HCT116 (cell line): ENCODE results near the gene RASL10A. TPM values are rescaled to one million over a fixed set of nuclear protein-coding genes. Genes with fewer than 3 reads are reported as not detected.

Experiments
- ATAC-seq: fragments of 200-7000 bp; cut with Tn5 transposase; 2 replicates; pipeline ENCODE4 v1.9.1; 2020; ENCODE audit warnings: mild to moderate bottlenecking, moderate library complexity
- BruUV-seq: library from RNA; stranded (reverse); fragments of 400-500 nt; replicated peaks from 2 replicates; lab custom pipeline; 2021; lab: Mats Ljungman, UMichigan
- CTCF ChIA-PET: fragments of 300-600 bp; sonication (Branson Sonifier 250); formaldehyde crosslinking; loops from one replicate; lab custom pipeline; 2021; ENCODE audit warnings: antibody characterized with exemption; lab: Charles Lee
- POLR2A ChIA-PET: fragments of 300-600, 350-600 bp; sonication (Branson Sonifier 250); formaldehyde crosslinking; loops from one replicate; lab custom pipeline; 2021; ENCODE audit warnings: antibody characterized with exemption; lab: Charles Lee
- RAD21 ChIA-PET, 2 experiments: fragments of 300-600 bp; sonication (Branson Sonifier 250); formaldehyde crosslinking; loops; one replicate each; lab custom pipeline; 2023; ENCODE audit warnings: low total read pairs in 2 of 2; ENCODE audit not compliant: uncharacterized antibody in 2 of 2, unreplicated experiment in 2 of 2, low non-redundant PET in 1 of 2; lab: Charles Lee
- DNase-seq: peaks from one replicate; pipeline ENCODE4 v3.0.0-alpha.2; 2010; ENCODE audit warnings: low read depth, low spot score
- H2AFZ ChIP-seq: fragments of 200-600 bp; shearing (Covaris generic), sonication (generic); 2 replicates; pipeline ENCODE4 v1.6.1; 2017; ENCODE audit warnings: low read depth, mixed run types, mixed read lengths, antibody characterized with exemption, low read length; ENCODE audit not compliant: poor library complexity, severe bottlenecking
- H3K27ac ChIP-seq: 2 replicates; pipeline ENCODE4 v1.5.1; 2012; ENCODE audit warnings: low read depth, low read length
- H3K27me3 ChIP-seq: fragments of 200-600 bp; sonication (generic); 2 replicates; pipeline ENCODE4 v1.6.1; 2016; ENCODE audit warnings: mixed run types, low read length, mixed read lengths; ENCODE audit not compliant: insufficient read depth
- H3K36me3 ChIP-seq, 2 experiments: fragments of 200-500 bp in 1 of 2; fragments of 200-600 bp in 1 of 2; sonication (Bioruptor generic) in 1 of 2; sonication (generic) in 1 of 2; 2 replicates each; pipeline versions ENCODE4 v1.5.1 to v1.6.1; 2014 to 2016; ENCODE audit warnings: low read length in 2 of 2, inconsistent platforms in 1 of 2, mixed read lengths in 1 of 2, mixed run types in 1 of 2; ENCODE audit not compliant: insufficient read depth in 2 of 2, control insufficient read depth in 1 of 2
- H3K4me1 ChIP-seq, 2 experiments: fragments of 200-600 bp in 1 of 2; sonication (generic) in 1 of 2; 2 replicates each; pipeline versions ENCODE4 v1.5.1 to v1.6.1; 2012 to 2017; ENCODE audit warnings: low read length in 2 of 2, inconsistent platforms in 1 of 2, mild to moderate bottlenecking in 1 of 2, mixed read lengths in 1 of 2, mixed run types in 1 of 2, moderate library complexity in 1 of 2; ENCODE audit not compliant: insufficient read depth in 2 of 2, control insufficient read depth in 1 of 2
- H3K4me2 ChIP-seq: fragments of 200-600 bp; sonication (generic); 2 replicates; pipeline ENCODE4 v1.6.1; 2017; ENCODE audit warnings: mixed run types, low read length, mixed read lengths
- H3K4me3 ChIP-seq, 2 experiments: fragments of 200-600 bp in 1 of 2; sonication (generic) in 1 of 2; replicated peaks in 1 of 2; 2 replicates each; pipeline ENCODE4 v1.5.1; 2011 to 2016; ENCODE audit warnings: low read length in 2 of 2, control low read depth in 1 of 2, low read depth in 1 of 2, mild to moderate bottlenecking in 1 of 2, mixed read lengths in 1 of 2, mixed run types in 1 of 2
- H3K79me2 ChIP-seq: fragments of 200-600 bp; sonication (generic); 2 replicates; pipeline ENCODE4 v1.6.1; 2017; ENCODE audit warnings: mild to moderate bottlenecking, mixed run types, low read length, moderate library complexity, mixed read lengths; ENCODE audit not compliant: insufficient read depth
- H3K9ac ChIP-seq: fragments of 200-600 bp; sonication (generic); 2 replicates; pipeline ENCODE4 v1.6.1; 2016; ENCODE audit warnings: low read length, mixed read lengths
- H3K9me2 ChIP-seq: fragments of 200-600 bp; sonication (generic), shearing (Covaris generic); 2 replicates; pipeline ENCODE4 v1.6.1; 2017; ENCODE audit warnings: mixed run types, mild to moderate bottlenecking, moderate library complexity; ENCODE audit not compliant: insufficient read depth
- H3K9me3 ChIP-seq, 2 experiments: fragments of 200-500 bp in 1 of 2; fragments of 200-600 bp in 1 of 2; sonication (Bioruptor generic) in 1 of 2; sonication (generic) in 1 of 2; 2 replicates each; pipeline ENCODE4 v1.6.1; 2014 to 2017; ENCODE audit warnings: low read length in 2 of 2, mixed read lengths in 2 of 2, inconsistent platforms in 1 of 2, low read depth in 1 of 2, mild to moderate bottlenecking in 1 of 2, mixed run types in 1 of 2, moderate library complexity in 1 of 2; ENCODE audit not compliant: control insufficient read depth in 1 of 2, insufficient read depth in 1 of 2
- H4K20me1 ChIP-seq: fragments of 200-600 bp; sonication (generic), shearing (Covaris generic); 2 replicates; pipeline ENCODE4 v1.6.1; 2017; ENCODE audit warnings: mixed run types, mild to moderate bottlenecking, moderate library complexity; ENCODE audit not compliant: insufficient read depth
- CBX3 ChIP-seq: IDR thresholded peaks from 2 replicates; pipeline ENCODE4 v1.6.1; 2012; ENCODE audit warnings: low read depth
- CEBPB ChIP-seq: IDR thresholded peaks from 2 replicates; pipeline ENCODE4 v1.6.1; 2012; ENCODE audit warnings: low read depth
- EZH2phosphoT487 ChIP-seq: fragments of 200-600 bp; IDR thresholded peaks from 2 replicates; pipeline ENCODE4 v1.6.1; 2018; ENCODE audit warnings: antibody characterized with exemption, borderline replicate concordance
- FOSL1 ChIP-seq: IDR thresholded peaks from 2 replicates; pipeline ENCODE4 v1.6.1; 2012; ENCODE audit warnings: low read depth
- JUND ChIP-seq: IDR thresholded peaks from 2 replicates; pipeline ENCODE4 v1.6.1; 2012
- POLR2A ChIP-seq: IDR thresholded peaks from 2 replicates; pipeline ENCODE4 v1.7.0; 2011; ENCODE audit warnings: borderline replicate concordance; ENCODE audit not compliant: insufficient read depth, insufficient read length; ENCODE audit errors: extremely low read depth
- REST ChIP-seq: IDR thresholded peaks from 2 replicates; pipeline ENCODE4 v1.6.1; 2012; ENCODE audit warnings: low read depth
- SP1 ChIP-seq: IDR thresholded peaks from 2 replicates; pipeline ENCODE4 v1.6.1; 2012; ENCODE audit warnings: low read depth
- TCF7L2 ChIP-seq: IDR thresholded peaks from 2 replicates; pipeline ENCODE4 v1.7.0; 2011; ENCODE audit warnings: borderline replicate concordance, inconsistent platforms; ENCODE audit not compliant: insufficient read depth, insufficient read length; ENCODE audit errors: extremely low read depth
- ZBTB33 ChIP-seq: IDR thresholded peaks from 2 replicates; pipeline ENCODE4 v1.6.1; 2011; ENCODE audit warnings: mild to moderate bottlenecking, low read length, moderate library complexity; ENCODE audit not compliant: insufficient replicate concordance; ENCODE audit errors: extremely low read depth
- intact Hi-C: fragments of 100-400 bp; cut with micrococcal nuclease; formaldehyde crosslinking; loops from 2 replicates; pipeline ENCODE4 v1.10.0; 2022
- total RNA-seq: library from RNA; stranded (reverse); gene quantifications from one replicate; pipeline ENCODE4 v1.2.1, GENCODE V29; 2021; ENCODE audit not compliant: unreplicated experiment
- TF ChIP-seq, protein P1 (sequence below): IDR thresholded peaks from 2 replicates; pipeline ENCODE4 v1.6.1; 2012

Gene RASL10A
- total RNA-seq, 1 experiment from 2014 or later = 0.96 TPM

DNA sequence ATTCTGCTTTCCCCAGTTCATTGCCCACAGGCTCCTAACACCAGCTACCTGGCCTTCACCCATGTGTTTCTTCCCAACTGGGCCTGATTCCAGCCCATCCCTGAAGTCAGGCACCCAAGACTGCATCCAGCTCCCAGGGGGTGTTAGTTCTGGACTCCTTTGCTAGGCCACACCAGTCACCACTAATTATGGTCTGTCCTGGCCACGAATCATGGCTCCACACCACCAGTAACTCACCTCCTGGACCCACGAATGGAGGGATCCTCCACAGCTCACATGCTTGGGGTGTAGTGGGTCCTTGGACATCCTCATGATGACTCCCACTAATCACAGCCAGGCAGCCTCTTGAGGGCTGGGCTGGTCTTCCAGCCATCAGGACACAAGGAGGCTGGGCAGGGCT is 3.6 kb upstream of the RASL10A start:
- no peak overlapping the region for H3K9ac ChIP-seq
- H3K4me1 ChIP-seq = peaks cover 0 to 9% of the 10 kb centered on the region in 2 experiments; a peak in 3 of 4 replicates
- no peaks in the 10 kb centered on the region for H3K27me3 ChIP-seq
- no peak for TF ChIP-seq ZBTB33
- TF ChIP-seq TCF7L2 = no peak
- TF ChIP-seq, protein P1, sequence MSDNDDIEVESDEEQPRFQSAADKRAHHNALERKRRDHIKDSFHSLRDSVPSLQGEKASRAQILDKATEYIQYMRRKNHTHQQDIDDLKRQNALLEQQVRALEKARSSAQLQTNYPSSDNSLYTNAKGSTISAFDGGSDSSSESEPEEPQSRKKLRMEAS = no peak
- no peak for TF ChIP-seq SP1
- no peak for TF ChIP-seq JUND
- no peak for TF ChIP-seq EZH2phosphoT487
- TF ChIP-seq CBX3 = no peak
- TF ChIP-seq REST = no peak
- TF ChIP-seq POLR2A = no peak
- TF ChIP-seq FOSL1 = no peak
- TF ChIP-seq CEBPB = no peak
- no peak overlapping the region for H3K27ac ChIP-seq
- H3K4me3 ChIP-seq = no peak overlapping the region
- H3K9me2 ChIP-seq = no peaks in the 10 kb centered on the region
- no peaks in the 10 kb centered on the region for H3K79me2 ChIP-seq
- no peaks in the 10 kb centered on the region for H3K9me3 ChIP-seq
- DNase-seq (no peak), ATAC-seq (no peak)
- ChIA-PET POLR2A (no interaction called here), CTCF (no interaction called here), RAD21 (no interaction called here)
- BruUV-seq = no TSS peak
- no peaks in the 10 kb centered on the region for H3K36me3 ChIP-seq
- H2AFZ ChIP-seq = no peak overlapping the region
- H4K20me1 ChIP-seq = no peaks in the 10 kb centered on the region
- intact Hi-C loops = no loop called here
- H3K4me2 ChIP-seq = no peak overlapping the region
